Testis (tissue), 2 donors: ENCODE measurements around the gene FOCAD.

Source experiments
- CTCF ChIP-seq, 3 experiments: fragments of 450-650 bp in 2 of 3; fragments of 200-600 bp in 1 of 3; sonication (generic) in 1 of 3; IDR thresholded peaks; one replicate each; pipeline ENCODE4 v1.5.1; 2016 to 2019; ENCODE audit warnings: antibody characterized with exemption in 3 of 3, mild to moderate bottlenecking in 2 of 3, moderate library complexity in 1 of 3
- POLR2A ChIP-seq: fragments of 450-650 bp; IDR thresholded peaks from one replicate; pipeline ENCODE4 v1.6.1; 2017; ENCODE audit warnings: antibody characterized with exemption, mild to moderate bottlenecking, moderate library complexity

DNA sequence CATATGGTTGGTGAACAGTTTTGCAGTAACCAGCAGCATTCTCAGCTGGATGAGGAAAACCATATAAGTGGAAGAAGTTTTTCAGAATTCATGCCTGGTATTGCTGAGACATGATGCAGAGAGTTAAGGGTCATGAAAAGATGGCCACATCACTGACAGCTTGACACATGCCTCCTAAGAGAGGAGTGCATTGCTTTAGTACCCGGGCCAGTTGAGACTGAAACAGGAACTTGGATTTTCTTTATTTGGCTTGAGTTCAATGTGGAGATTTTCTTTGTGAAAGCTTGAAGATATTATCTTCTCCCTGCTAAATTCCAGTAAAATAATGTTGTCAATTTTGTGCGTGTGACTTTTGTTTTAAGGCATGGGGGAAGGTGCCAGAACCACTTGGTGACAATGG lies 311.6 kb downstream of the FOCAD start:
- TF ChIP-seq CTCF (IDR thresholded peaks at IDR 0.05), result no peak
- TF ChIP-seq POLR2A, result no peak
